Colonic mucosa (tissue), 4 donors: ENCODE results near the gene SCN7A. TPM values are rescaled to one million over a fixed set of nuclear protein-coding genes. Genes with fewer than 3 reads are reported as not detected.
"Not testable (repeated sequence)": the region's sequence is repeated elsewhere in the genome, so short reads cannot be mapped to it uniquely, and the experiment has no call there.

Experiments used
- DNase-seq: peaks from one replicate; pipeline ENCODE4 v3.0.0-alpha.2; 2020
- H3K27ac ChIP-seq: fragments of 200-600 bp; one replicate; pipeline ENCODE4 v1.8.0; 2021
- H3K27me3 ChIP-seq: fragments of 200-600 bp; one replicate; pipeline ENCODE4 v1.8.0; 2021
- H3K36me3 ChIP-seq: fragments of 200-600 bp; one replicate; pipeline ENCODE4 v1.8.0; 2021
- H3K4me1 ChIP-seq: fragments of 200-600 bp; one replicate; pipeline ENCODE4 v1.8.0; 2021; ENCODE audit warnings: mild to moderate bottlenecking
- H3K4me3 ChIP-seq: fragments of 200-600 bp; one replicate; pipeline ENCODE4 v1.8.0; 2021
- H3K9ac ChIP-seq, 2 donors: one replicate each; pipeline ENCODE4 v1.7.0; 2013; ENCODE audit warnings: control low read depth in 2 of 2, low read depth in 2 of 2, low read length in 2 of 2
- H3K9me3 ChIP-seq: fragments of 200-600 bp; one replicate; pipeline ENCODE4 v1.8.0; 2021
- CTCF ChIP-seq: fragments of 200-600 bp; IDR thresholded peaks from one replicate; pipeline ENCODE4 v1.8.0; 2022; ENCODE audit warnings: antibody characterized with exemption, mild to moderate bottlenecking
- intact Hi-C: fragments of 100-400 bp; cut with DNase I; formaldehyde crosslinking; loops from one replicate; pipeline ENCODE4 v1.14.1; 2022
- total RNA-seq, 2 donors: library from RNA; stranded (reverse); fragmentation: NEBNext Ultra II Directional in 1 of 2; extraction: Animal tissue kit (Norgen Biotek cat#: 25700) in 1 of 2; gene quantifications; one replicate each; pipeline ENCODE4 v1.2.1, GENCODE V29; 2021
- donor health status: healthy.
- donor health status: DM: no; HTN: no; CAD: no.
- donor health status: DM: no; HTN: no; CAD: no.

The SCN7A gene
- total RNA-seq, 2 donors from 2014 or later = 1.2 to 6.7 TPM

GRCh38 chr2:166468124-166469024, 25.7 kb downstream of the SCN7A start:
- H3K27ac ChIP-seq = no peak overlapping the region
- H3K9ac ChIP-seq = no peak overlapping the region
- intact Hi-C loops = no loop called here
- H3K27me3 ChIP-seq = no peaks in the 10 kb centered on the region
- no peak for TF ChIP-seq CTCF
- no peak overlapping the region for H3K4me3 ChIP-seq
- no peak for DNase-seq
- H3K36me3 ChIP-seq = no peaks in the 10 kb centered on the region
- no peaks in the 10 kb centered on the region for H3K9me3 ChIP-seq
- no peaks in the 10 kb centered on the region for H3K4me1 ChIP-seq

GRCh38 chr2:166464187-166464586, 29.9 kb downstream of the SCN7A start:
- Histone ChIP-seq H3K4me3 (no peak overlapping the region), H3K9me3 (no peaks in the 10 kb centered on the region), H3K4me1 (no peaks in the 10 kb centered on the region), H3K27me3 (no peaks in the 10 kb centered on the region), H3K27ac (no peak overlapping the region), H3K36me3 (no peaks in the 10 kb centered on the region), H3K9ac (no peak overlapping the region)
- no peak for DNase-seq
- no peak for TF ChIP-seq CTCF
- intact Hi-C loops = no loop called here

GRCh38 chr2:166463640-166464039, 30.4 kb downstream of the SCN7A start:
- no peaks in the 10 kb centered on the region for H3K36me3 ChIP-seq
- no peaks in the 10 kb centered on the region for H3K4me1 ChIP-seq
- H3K9me3 ChIP-seq = no peaks in the 10 kb centered on the region
- DNase-seq = no peak
- intact Hi-C loops = no loop called here
- H3K9ac ChIP-seq = no peak overlapping the region
- TF ChIP-seq CTCF = no peak
- H3K27ac ChIP-seq = no peak overlapping the region
- no peak overlapping the region for H3K4me3 ChIP-seq
- no peaks in the 10 kb centered on the region for H3K27me3 ChIP-seq

- H3K4me3 ChIP-seq = no peak overlapping the region
- H3K9ac ChIP-seq = no peak overlapping the region
- no peak for DNase-seq
- TF ChIP-seq CTCF = no peak
- intact Hi-C loops = no loop called here
- H3K9me3 ChIP-seq = no peaks in the 10 kb centered on the region
- no peaks in the 10 kb centered on the region for H3K27me3 ChIP-seq
- H3K4me1 ChIP-seq = no peaks in the 10 kb centered on the region
- H3K36me3 ChIP-seq = no peaks in the 10 kb centered on the region
- no peak overlapping the region for H3K27ac ChIP-seq
These were observed 35.4 kb downstream of the SCN7A start for GRCh38 chr2:166458674-166459073.

- H3K36me3 ChIP-seq, H3K9me3 ChIP-seq, H3K4me1 ChIP-seq: not testable (repeated sequence)
These were observed 38.2 kb downstream of the SCN7A start for GRCh38 chr2:166455823-166456222.

GRCh38 chr2:166454006-166454595, 39.9 kb downstream of the SCN7A start:
- Histone ChIP-seq H3K27me3 (no peaks in the 10 kb centered on the region), H3K4me1 (no peaks in the 10 kb centered on the region), H3K36me3 (no peaks in the 10 kb centered on the region), H3K9ac (no peak overlapping the region), H3K27ac (no peak overlapping the region), H3K9me3 (no peaks in the 10 kb centered on the region), H3K4me3 (no peak overlapping the region)
- no peak for TF ChIP-seq CTCF
- intact Hi-C loops = no loop called here
- no peak for DNase-seq

More at GRCh38 chr2:166455823-166456222, 38.2 kb downstream of the SCN7A start:
- intact Hi-C loops, H3K4me3 ChIP-seq, H3K27me3 ChIP-seq, DNase-seq, H3K27ac ChIP-seq, H3K9ac ChIP-seq: not testable (repeated sequence)
